ENCODE results near the gene PER1. TPM values are rescaled to one million over a fixed set of nuclear protein-coding genes. Genes with fewer than 3 reads are reported as not detected.

Gene PER1
- total and polyA plus RNA-seq, 9 of the 15 experiments (the other 6 are each of a cell fraction or from before 2014, with no cell fraction given), result 0.13 to 26.0 (median 3.4) TPM

- TF ChIP-seq, protein P1, sequence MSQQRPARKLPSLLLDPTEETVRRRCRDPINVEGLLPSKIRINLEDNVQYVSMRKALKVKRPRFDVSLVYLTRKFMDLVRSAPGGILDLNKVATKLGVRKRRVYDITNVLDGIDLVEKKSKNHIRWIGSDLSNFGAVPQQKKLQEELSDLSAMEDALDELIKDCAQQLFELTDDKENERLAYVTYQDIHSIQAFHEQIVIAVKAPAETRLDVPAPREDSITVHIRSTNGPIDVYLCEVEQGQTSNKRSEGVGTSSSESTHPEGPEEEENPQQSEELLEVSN (IDR thresholded peaks at IDR 0.05; ENCODE audit: borderline replicate concordance in 1 of 2, extremely low read depth in 1 of 2, insufficient read depth in 1 of 2, insufficient read length in 1 of 2, low read depth in 1 of 2, low read length in 1 of 2, poor library complexity in 1 of 2, severe bottlenecking in 1 of 2), result peak; percentile 61 to 76
- TF ChIP-seq, protein P2, sequence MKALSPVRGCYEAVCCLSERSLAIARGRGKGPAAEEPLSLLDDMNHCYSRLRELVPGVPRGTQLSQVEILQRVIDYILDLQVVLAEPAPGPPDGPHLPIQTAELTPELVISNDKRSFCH (CRISPR knock-in tag; IDR thresholded peaks at IDR 0.05), result no peak
- TF ChIP-seq, protein P2 (tag; IDR thresholded peaks at IDR 0.05), result no peak
- TF ChIP-seq POLR2G (IDR thresholded peaks at IDR 0.05; ENCODE audit: low read depth, low read length) (peak; percentile 82), MAFG (tag; conservative IDR thresholded peaks at IDR 0.05) (no peak), E2F4 (CRISPR knock-in tag; IDR thresholded peaks at IDR 0.05; ENCODE audit: low read depth) (peak; percentile 60; the same call in 1 of the 2 replicates), BRD9 (IDR thresholded peaks at IDR 0.05; ENCODE audit: low read depth, partially characterized antibody) (no peak), ZNF184 (CRISPR knock-in tag; IDR thresholded peaks at IDR 0.05) (no peak), ZFX (CRISPR knock-in tag; IDR thresholded peaks at IDR 0.05) (peak; percentile 44), KLF10 (CRISPR knock-in tag; IDR thresholded peaks at IDR 0.05) (no peak), MCM7 (IDR thresholded peaks at IDR 0.05) (no peak), MEF2D (tag; conservative IDR thresholded peaks at IDR 0.05; ENCODE audit: low read depth) (no peak), CXXC5 (CRISPR knock-in tag; IDR thresholded peaks at IDR 0.05) (peak; percentile 74), ZNF778 (CRISPR knock-in tag; IDR thresholded peaks at IDR 0.05) (no peak), POLR2A (conservative IDR thresholded peaks at IDR 0.05) (peak; percentile 67), RBFOX2 (IDR thresholded peaks at IDR 0.05; ENCODE audit: low read depth, low read length) (peak; percentile 76), SIN3A (IDR thresholded peaks at IDR 0.05; ENCODE audit: borderline replicate concordance in 2 of 2, control insufficient read depth in 1 of 2, low read depth in 2 of 2, low read length in 2 of 2) (peak; percentile 54 to 61; a peak in 1 of 4 replicates), YY1 (IDR thresholded peaks at IDR 0.05; ENCODE audit: borderline replicate concordance in 1 of 3, control insufficient read depth in 1 of 3, extremely low read depth in 1 of 3, insufficient read depth in 3 of 3, insufficient read length in 1 of 3, insufficient replicate concordance in 2 of 3, low read depth in 1 of 3, low read length in 2 of 3) (peak in 1 of 3 experiments; percentile 14), ATF1 (CRISPR knock-in tag; IDR thresholded peaks at IDR 0.05) (no peak), ATF1 (tag; IDR thresholded peaks at IDR 0.05) (0 out of 2 replicates have a peak, but pooled peaks have one; percentile 8), RB1 (IDR thresholded peaks at IDR 0.05; ENCODE audit: low read depth) (peak; percentile 70; the same call in 1 of the 2 replicates)
- TF ChIP-seq, protein P3, sequence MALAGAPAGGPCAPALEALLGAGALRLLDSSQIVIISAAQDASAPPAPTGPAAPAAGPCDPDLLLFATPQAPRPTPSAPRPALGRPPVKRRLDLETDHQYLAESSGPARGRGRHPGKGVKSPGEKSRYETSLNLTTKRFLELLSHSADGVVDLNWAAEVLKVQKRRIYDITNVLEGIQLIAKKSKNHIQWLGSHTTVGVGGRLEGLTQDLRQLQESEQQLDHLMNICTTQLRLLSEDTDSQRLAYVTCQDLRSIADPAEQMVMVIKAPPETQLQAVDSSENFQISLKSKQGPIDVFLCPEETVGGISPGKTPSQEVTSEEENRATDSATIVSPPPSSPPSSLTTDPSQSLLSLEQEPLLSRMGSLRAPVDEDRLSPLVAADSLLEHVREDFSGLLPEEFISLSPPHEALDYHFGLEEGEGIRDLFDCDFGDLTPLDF (CRISPR knock-in tag; IDR thresholded peaks at IDR 0.05), result 0 out of 2 replicates have a peak, but pooled peaks have one; percentile 40
- TF ChIP-seq, protein P4, sequence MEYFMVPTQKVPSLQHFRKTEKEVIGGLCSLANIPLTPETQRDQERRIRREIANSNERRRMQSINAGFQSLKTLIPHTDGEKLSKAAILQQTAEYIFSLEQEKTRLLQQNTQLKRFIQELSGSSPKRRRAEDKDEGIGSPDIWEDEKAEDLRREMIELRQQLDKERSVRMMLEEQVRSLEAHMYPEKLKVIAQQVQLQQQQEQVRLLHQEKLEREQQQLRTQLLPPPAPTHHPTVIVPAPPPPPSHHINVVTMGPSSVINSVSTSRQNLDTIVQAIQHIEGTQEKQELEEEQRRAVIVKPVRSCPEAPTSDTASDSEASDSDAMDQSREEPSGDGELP (CRISPR knock-in tag; IDR thresholded peaks at IDR 0.05; ENCODE audit: borderline replicate concordance), result peak; percentile 62; the same call in 1 of the 2 replicates
Measured at GRCh38 chr17:8176197-8176940, 24.2 kb upstream of the PER1 start, which contains the start of gene TMEM107 (continued).

Data from K562 (cell line).